NCI-H146 (cell line): ENCODE data around the gene SMIM32.
A peak's percentile ranks its signal among the peaks of the same experiment; 100 is the strongest.

ENCODE experiments used
- DNase-seq: peaks from one replicate; lab custom pipeline; 2025; lab: John Stamatoyannopoulos, UW

Gene SMIM32

DNA sequence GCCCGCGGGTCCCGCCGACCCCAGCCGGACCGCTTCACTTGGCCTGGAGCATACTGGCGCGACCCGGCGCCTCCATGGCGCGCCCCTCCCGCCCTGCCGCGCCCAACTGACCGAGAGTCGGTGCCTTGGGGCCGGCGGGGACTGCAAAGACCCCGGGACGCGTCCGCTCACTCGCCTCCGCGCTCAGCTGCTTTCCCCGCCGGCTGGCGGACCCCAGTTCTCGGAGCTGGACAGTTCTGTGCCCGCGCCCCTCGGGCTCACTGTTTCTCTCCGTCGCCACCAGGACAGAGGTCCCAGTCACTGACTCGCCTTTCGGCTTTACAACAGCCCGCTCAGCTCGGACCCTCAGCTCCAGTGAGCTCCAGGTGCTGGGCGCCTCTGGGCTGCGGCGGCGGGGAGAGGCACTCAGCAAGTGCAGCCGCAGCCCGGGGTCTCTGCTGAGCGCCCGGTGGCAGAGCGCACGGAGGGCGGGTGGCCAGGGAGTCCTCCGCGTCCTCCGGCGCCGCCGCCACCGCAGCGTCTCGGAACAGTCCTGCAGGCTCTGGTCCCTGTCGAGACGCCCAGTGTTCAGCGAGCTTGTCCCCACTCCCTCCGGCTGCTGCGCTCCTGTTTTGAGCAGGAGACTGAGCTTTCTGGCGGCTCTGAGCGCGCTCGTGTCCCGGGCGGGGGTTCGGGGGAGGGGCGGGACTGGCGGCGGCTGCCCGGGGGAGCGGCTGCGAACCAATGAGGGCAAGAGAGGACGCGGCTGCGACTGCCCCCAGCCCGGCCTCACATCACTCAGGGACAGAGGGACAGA, at the start of gene SMIM32:
TSS of gene SMIM32 (minus strand) at position 637 of the 796 bp plus-strand sequence. CDS start 638 bp downstream, outside the sequence.
- DNase-seq = peak; percentile 63

DNA sequence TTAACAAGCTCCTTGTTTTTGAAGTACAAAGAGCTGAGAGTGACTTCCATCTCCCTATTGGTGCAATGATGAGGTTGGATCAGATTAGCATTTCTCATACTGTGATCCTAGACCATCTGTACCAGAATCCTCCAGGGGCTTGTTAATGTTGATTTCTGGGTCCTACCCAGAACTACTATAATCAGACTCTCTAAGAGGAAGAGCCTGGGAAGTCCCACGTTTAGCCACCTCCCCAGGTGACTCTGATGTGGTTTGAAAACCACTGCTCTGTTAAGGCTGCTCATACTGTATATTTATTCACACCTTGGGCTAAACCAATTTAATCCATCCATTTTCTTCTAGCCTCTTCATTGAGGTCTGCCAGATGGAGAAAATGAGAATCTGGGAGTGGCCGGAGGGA, 49.6 kb upstream of the SMIM32 start:
- no peak for DNase-seq

DNA sequence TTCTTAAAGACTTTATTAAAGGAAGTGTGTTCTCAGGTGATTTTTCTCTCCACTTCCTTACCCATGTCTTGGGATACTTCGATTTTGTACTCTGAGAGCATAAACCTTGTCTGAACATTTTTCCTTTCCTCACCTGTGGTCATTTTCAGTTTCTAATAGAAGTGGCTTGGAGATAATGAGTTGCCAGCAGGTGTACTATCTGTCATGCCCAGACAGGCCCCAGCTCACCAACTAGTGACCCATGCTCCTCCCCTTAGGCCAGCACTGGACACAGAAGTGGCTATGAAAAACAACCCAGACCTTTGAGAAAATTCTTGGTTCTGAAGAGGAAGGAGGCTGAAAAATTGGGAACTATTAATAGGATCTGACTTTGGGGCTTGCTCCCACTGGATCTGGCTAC, 49.2 kb upstream of the SMIM32 start:
- peak; percentile 81 for DNase-seq

DNA sequence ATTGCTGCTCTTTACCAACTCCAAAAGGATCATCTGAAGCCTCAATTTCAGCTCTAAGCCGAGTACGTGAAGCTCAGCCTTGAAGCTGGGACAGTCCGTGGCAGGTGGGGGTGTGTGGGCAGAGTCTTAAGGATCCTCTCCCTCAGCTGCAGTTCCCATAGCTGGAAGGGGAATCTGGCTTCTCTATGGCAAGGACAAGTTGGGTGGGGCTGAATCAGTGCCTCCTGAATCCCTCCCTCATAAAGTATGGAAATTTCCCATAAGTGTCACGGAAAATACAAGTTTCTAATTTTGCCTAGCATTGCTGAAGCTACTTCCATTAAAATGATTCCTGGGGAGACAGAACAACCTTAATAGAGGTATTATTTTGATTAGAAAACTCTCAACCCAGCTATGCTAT, 47.9 kb upstream of the SMIM32 start:
- no peak for DNase-seq

DNA sequence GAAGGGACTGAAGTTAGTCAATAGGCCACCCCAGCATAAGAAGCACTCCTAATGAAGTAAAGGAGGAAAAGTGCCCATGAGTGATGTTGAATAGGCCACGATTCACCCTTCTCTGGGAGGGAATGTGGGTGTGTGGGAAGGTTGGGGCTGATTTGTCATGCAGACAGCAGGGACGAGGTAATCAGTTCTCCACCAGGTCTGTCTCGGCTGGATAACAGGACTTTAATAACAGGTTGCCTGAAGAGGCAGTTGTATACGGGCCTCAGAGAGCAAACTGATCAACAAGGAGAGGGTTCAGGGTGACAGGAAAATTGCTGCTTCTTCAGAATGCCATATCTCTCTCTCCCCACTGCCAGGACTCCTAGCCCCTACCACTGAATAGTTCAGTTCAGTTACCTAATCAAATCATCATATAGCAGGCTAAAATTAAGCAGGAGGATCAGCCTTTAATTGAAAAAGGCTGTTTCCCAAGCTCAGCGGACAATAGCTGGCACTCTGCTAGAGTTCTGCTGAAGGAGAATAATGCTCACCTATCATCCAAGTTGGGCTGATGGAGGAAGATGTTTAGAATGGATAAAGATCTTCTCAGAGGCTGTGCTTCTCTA, 43.6 kb upstream of the SMIM32 start:
- DNase-seq = no peak

DNA sequence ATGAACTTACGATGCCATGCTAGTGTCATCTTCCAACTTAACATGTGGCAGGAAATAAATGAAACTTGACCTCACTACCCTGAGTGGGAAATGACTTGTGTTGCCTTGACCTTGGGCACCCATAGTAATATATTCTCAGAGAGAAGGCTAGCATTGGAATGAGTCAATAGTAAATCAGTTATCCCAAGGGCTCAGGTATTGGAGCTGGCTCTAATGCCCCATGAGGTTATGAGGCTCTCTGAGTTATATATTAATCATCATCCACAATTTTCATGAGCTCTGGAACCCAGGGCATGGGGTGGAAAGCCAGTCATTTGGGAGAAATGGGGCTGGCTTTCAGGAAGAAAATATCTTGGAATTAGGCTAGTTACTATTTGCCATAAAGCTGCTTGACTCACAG, 42.4 kb upstream of the SMIM32 start:
- no peak for DNase-seq

DNA sequence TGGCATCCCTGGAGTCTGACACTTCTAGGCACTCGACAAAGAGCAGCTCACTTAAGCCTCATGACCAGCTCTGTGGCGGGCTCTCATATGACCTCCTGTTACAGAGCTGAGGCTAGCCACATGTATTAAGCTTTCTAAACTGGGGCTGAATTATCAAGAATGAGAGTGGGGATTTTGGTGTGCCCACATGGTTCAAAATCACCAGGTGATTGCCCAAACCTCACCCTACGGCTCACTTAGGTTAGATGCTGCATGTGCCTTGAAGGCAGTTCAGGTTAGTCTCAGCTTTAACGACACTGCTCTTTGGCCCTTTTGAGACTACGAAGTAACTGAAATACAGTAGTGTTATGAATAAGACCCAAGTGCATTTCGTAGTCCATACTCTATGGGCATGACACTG, 39.4 kb upstream of the SMIM32 start:
- DNase-seq = no peak

DNA sequence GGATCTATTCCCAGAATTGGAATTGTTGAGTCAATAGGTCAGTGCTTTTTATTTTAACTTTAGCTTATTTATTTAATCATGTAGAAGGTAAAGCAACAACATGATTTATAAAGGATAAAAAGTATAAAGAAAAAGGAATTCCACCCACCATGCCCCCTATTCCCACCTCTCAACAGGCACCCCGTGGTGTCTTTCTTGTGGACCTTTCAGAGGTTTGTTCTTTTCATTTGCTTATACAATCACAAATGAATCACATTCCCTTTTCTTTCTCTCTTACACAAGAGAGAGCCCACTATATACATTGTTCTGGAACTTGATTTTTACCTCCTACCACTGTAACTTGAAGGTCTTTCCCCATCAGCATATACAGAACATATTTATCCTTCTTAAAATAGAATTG, 37.2 kb upstream of the SMIM32 start:
- peak; percentile 8 for DNase-seq

DNA sequence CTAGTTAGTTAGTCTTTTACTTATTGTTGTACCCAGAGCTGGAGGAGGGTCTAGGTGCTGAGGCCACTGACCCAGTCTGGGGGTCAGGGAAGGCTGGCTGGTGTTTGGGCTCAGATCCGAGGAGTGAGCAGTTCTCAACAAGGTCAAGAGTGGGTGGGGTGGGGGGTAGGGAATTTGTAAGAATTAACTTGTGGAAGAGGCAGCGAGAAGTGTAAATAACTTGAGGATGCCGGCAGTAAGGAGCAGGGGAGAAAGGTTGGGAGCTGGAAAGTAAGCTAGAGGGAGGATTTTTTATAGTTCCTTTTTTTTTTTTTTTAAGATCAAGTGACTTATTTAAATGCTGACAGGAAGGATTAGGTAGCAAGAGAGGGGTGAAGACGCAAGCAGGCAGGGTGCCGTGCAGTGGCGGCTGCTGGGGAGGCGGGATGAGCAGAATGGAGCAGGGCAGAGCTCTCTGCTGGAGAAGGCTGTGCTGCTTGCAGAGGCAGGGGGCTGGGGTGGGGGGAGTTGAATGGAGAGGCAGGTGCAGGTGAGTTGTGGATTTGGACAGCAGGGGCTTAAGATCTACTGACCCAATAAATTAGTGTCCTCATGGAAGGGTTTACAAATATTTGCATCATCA, 35.3 kb upstream of the SMIM32 start:
- no peak for DNase-seq

DNA sequence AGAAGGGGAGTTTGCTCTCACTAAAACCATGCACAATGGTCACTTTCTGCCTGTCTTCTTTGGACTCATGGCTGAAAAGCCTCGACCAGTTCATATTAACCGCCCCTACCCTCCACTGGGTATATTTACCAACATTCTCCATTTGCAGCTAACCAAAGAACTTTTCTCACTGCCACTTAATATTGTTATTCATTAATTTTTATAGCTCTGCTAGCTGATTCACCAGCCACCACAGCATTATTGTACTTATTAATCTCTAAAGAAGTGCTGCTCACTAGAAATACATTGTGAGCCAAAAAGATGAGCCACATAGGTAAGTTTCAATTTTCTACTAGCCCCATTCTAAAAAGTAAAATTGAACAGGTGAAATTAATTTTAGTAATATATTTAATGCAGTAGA, 33.4 kb upstream of the SMIM32 start:
- DNase-seq = no peak

DNA sequence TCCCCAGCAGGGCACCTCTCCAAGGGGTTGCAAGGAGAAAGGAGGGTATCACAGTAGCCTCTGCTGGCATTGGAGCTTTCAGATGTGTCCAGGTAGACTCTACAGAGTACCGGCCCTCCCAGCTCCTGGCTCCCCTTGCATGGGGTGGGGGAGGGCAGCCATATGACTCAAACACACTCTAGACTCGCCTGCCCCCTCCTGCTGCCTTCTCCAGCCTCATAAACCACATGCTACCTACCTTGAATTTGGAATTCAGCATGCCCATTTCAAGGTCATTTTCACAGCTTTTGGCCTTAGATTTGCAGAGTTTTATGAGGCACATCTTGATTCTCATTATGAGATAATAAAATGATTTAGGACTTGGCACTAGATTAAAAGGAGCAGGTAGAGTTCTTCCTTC, 32.8 kb upstream of the SMIM32 start:
- no peak for DNase-seq

DNA sequence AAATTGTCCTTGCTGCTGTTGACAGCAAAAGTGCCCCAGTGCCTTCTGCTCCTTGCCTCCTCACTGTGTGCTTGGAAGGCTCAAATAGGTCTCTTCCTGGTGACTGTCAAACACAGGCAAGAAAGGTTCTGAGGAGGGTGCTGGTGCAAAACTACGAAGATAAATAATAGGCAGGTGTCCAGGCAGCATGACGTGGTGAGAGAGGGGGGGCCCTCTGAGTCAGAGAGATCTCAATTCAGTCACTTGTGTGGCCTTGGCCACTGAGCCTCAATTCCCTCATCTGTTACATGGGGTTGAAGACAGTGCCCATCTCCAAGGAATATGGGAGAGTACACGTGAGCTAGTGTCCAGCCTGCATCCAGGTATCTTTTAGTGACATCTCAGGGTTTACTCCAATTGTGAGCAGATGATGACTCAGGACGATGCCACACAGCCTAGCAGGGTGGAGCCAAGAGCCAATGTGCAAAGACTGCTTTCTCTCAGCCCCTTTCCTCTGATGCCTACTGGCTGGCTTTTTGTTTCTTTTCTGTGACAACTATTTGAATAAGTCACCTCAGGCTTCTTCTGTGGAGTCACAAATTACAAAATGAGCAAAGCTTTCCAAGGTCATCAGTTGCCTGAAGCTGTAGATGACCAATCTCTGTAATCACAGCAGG, 29.7 kb upstream of the SMIM32 start:
- peak; percentile 23 for DNase-seq

DNA sequence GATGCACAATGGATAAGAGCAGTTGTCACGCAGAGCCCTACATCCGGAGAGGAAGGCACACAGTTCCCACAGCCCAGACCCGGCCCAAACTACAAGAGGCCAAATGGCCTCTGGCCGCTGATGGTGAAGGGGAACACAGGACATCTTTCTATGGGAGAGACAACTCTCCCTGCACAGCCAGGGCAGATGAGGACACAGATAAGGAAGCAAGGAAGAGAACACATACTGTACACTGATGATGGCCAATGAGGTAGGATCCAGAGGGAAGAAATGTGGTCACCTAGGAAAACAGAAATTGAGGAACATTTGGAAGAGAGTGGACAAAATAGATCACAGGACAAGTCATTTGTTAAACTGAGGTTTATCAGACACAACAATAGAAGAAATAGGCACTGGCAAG, 28.4 kb upstream of the SMIM32 start:
- no peak for DNase-seq

DNA sequence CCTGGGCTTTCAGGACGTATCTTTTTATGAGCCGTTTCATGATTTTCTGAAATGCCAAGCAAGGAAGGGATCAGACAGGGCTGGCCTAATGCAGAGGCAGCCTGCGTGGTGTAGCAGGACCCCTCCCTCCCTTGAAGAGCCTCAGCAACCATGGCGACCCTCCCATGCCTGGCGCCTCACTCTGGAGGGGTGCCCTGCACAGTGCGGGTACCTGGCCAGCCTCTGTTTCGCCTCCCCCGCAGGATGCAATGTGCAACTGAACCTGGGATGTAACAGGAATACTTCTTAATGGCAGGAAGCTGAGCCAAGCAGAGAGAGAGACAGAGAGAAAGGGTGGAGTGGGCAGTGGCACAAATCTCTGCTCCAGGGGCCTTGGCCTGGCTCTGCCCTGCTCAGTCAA, 23.3 kb upstream of the SMIM32 start:
- DNase-seq = no peak

DNA sequence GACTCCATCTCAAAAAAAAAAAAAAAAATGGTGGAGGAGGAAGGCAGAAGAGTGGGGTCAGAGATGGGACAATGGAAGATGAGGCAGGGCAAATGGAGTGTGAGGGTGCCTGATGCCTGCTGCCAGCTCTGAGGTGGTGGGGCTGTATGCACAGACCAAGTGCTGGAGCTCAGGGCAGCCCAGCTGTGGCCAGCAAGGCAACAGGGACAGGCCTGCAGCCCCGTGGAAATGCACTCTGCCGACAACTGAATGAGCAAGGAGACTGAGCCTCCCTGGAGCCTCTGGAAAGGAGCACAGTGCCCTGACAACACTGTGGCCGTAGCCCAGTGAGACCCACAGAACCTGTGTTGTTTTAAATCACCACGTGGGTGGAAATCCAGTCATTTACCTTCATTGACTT, 22.9 kb upstream of the SMIM32 start:
- no peak for DNase-seq

DNA sequence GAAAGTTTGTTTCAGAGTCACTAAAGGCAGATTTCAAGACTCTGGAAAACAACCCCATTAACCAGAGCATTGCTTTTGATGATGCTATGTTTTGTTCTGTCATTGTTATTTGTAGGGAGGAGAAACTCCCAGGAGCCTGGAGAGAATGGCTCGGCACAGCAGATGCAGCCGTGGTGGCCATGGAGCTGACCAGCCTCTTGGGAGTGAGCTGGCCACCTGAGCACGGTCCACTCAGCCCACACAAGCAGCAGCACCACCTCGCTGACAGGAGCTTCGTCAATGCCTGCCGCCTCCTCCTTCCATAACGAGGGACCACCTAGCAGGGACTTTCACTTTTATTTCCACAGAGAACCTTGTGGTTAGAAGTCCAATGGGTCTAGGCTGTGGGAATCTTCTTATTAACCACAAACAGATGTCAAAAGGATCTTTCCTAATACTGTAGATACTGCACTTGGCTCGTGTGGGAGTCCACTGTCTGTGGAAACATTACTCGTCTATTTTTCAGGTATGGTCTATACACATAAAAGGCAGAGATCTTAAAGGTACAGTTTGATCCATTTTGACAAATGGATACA, 21.0 kb upstream of the SMIM32 start:
- DNase-seq = no peak

DNA sequence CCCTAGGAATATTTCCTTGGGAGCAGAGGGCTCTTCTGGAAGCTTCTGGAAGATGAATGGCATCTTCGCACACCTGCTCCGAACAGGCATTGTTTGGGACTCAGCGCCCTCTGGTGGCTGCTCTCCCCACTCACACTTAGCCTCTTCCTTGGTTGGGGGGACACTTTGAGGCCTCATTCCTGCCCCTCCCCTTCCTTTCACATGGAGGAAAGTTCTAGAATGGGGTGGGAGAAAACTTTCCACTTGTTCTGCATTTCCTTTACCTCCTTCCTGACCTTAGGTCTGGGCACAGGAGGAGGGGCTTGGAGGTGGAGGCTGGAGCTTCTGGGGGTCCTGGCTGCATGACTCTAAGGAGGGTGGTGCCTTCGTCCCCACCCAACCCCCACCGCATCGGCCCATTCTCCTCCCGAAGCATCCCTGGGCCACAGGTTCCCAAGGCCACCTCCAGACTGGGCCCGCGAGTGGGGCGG, 19.3 kb upstream of the SMIM32 start:
- DNase-seq = peak; percentile 18

DNA sequence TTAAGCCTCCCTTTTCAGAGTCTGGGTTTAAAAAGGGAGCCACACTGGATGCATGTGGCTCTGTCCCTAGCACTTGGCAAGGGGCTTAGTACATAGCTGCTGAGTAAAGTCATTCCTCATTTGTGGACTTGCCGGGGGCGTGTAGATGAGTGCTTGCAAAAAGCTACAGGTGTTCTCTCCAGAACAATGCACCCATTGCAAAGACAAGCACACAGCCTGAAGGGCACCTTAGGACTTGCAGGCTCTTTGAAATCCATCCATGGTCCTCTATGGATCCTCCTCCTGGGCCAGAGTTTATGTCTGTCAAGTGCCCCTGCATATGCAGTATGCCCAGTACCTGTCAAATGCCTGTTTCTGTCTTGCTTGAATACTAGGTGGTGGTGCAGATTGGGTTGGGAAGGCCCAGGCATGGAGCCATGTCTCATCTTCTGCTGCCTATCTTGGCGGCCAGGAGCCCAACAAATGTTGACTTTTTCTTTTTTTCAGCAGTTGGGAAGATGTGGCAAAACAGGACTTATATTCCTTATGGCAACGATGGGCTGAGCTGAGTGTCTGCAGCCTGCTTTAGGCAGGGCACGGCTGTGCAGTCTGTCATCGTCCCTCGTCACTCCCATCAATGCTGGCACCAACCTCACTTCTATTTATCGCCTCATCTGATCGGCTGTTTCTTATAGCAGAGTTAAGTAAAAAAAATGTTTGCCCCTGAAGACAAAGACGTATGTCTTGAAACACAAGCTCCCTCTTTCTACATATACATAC, 18.5 kb upstream of the SMIM32 start:
- DNase-seq = no peak

DNA sequence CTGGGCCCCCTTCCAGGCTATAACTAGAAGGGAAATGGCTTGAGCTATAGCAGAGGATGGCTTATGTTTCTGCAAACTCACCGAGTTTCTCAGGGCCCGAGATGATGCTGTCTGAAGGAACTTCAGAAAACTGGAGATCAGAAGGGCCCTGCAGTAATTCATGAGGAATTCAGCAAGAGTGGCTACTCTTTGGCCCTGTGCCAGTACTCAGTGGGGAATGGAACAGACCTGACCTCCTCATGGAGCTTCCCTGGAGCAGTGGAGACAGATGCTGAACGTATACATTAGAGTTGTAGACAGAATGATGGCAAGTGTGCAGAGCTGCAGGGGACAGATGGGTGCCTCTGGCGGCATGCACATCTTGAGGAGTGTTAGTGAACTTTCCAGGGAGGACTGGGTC, 17.3 kb upstream of the SMIM32 start:
- no peak for DNase-seq

DNA sequence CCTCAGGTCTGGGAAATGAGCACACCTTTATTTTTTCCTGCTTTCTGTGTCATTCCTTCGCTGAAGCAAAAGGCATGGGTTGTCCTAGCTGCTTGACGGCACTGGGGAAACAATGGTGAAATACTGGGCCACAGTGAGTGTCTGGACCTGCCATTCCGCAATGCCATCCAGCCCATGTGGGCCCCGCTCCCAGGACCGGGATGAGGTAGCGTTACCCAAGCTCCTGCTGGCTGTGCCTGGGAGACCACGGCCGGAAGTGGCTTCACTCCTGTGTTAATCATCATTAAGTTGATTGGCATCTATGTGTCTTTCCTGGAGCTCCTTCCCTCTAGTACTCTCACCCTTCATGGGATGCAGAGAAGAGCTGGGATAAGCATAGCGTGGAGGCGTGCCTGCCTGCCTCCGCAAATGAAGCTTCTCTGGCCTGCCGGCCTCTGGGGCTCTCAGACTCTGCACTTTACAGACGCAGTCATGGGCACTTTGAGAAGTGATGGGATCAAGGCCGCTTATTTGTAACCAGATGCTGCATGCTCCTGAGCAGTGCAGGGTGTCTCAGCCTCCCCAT, 16.5 kb upstream of the SMIM32 start:
- DNase-seq = no peak

DNA sequence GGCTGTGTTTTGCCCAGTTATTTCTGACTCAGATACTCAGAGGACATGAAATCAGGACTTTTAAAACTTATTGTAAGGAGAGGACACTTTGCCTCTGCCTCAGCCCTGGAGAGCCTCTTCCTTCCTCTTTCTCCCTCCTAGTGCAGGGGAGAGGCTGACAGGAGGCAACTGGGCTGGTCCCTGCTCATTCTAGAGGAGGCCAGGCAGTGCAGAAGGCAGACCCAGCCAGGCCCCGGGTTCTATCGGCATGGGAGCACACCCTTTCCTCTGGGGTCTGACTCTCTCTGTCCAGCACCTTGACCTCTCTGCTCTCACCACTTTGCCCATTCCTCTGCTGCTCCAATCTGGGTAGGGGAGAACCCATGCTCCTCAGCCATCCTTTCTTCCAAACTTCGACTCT, 16.0 kb upstream of the SMIM32 start:
- DNase-seq = no peak
